NK-92 (cell line): Measurements from ENCODE around the gene ARHGAP30.
"Not testable (repeated sequence)": the region's sequence is repeated elsewhere in the genome, so short reads cannot be mapped to it uniquely, and the experiment has no call there.

Experiments used
- DNase-seq: peaks from one replicate; lab custom pipeline; 2025; ENCODE audit not compliant: unreplicated experiment; lab: John Stamatoyannopoulos, UW

ARHGAP30 gene

GRCh38 chr1:161045736-161046604 is 23.7 kb downstream of the ARHGAP30 start, which contains the start of gene USF1:
USF1 (minus strand) TSS chr1:161045977; CDS start chr1:161043275, 2,702 bp downstream.
- peak; percentile 56 for DNase-seq

DNA sequence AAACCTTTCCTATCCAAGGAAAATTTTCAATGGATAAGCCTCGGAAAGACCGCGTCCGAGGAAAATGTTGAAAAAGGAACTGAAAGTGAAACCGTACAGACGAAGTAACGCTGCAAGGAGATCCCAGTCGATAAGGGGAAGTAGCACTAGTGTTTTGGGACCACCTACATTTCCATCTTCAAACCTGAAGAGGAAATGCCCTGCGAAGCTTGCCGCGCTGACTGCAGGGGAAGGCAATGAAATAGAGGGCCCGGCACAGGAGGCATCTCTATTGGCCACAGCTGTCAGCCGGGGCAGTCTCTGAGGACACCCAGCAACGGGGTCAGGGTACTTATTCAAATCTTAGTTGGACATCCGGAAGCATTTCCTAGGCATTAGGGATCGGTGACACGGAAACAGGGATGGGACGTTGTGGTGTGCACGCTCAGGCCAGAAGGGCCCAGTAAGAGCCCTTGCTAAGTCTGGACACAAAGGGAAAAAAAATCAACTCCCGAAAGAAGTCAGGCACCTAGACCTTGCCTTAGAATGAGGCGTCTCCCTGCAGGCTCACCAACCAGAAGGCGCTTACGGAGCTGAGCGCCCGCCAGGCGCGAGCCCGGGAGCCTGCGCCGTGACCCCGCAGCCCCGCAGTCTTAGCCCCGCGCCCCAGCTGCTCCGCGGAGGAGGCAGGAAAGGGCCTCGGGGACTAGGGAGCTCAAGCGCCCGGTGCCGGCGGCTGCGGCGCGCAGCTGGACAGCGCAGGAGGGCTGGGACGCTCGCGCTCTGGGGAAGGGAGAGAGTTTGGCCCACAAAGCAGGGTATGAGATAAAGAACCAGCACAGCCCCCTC is 24.6 kb downstream of the ARHGAP30 start:
- DNase-seq: no peak

- no peak for DNase-seq
Measured at GRCh38 chr1:161044535-161044907, 25.2 kb downstream of the ARHGAP30 start.

GRCh38 chr1:161039546-161039945 is 30.1 kb downstream of the ARHGAP30 start:
- DNase-seq: no peak

DNA sequence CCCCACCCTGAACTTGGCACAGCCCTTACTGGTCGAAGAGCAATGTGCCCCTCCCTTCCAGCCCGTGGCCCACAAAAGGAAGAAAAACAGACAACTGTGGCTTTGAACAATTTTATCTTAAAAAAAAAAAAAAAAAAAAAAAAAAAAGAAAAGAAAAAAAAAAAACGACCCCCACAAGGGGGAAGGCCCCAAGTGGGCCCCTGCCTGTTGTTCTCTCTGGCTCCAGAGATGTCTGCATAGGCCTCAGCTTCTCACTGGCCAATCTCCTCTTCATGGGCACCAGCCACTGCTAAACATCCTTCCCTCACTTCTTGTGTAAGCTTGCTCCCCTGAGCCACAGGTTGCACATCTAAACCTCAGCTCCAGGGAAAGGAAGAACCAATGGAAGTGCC is 30.5 kb downstream of the ARHGAP30 start:
- DNase-seq: no peak

DNA sequence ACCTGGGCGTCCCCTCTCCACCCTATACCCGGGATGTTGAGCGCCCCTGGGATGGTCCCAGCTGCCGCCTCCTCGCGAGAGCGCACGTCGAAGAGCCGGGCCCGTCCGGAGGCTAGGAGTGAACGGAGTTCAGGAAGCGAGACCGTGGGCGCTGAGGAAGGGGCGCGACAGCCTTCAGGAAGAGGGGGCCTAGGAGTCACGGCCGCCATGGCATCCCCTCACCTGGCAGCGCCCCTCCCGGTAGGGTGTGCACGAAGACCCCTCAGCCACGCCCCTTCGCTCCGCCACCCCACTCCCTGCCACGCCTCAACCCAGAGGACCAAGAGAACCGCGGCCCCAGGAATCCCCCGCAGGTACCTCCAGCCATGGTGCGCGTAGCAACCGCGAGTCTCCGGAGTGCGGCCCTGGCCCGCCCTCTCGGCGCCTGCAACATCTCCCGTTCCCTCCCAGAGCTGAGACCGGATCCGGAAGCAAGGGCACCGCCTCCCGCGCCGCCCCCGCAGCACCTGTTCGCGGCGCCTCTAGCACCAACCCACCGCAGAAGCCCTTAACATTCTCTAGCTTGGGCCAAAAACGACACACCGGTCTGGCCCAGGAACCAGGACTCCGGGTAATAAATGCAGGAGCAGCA is 31.1 kb downstream of the ARHGAP30 start, which contains the start of gene TSTD1:
TSS of gene TSTD1 (minus strand) at position 442 of the 631 bp plus-strand sequence. CDS start at position 367, 75 bp downstream.
- DNase-seq: peak; percentile 32

GRCh38 chr1:161037661-161038522 is 31.8 kb downstream of the ARHGAP30 start:
- no peak for DNase-seq

DNA sequence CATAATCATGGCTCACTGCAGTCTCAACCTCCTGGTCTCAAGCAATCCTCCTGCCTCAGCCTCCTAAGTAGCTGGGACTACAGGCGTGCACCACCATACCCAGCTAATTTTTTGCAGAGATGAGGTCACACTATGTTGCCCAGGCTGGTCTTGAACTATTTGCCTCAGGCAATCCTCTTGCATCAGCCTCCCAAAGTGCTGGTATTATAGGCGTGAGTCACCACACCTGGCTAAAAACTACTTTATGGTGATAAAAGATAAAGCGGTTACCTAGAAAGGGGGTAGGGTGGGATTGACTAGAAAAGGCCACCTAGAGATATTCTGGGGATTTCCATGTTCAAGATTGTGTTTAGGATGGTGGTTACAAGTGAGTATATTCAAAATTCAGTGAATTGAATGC is 35.9 kb downstream of the ARHGAP30 start:
- DNase-seq: no peak

DNA sequence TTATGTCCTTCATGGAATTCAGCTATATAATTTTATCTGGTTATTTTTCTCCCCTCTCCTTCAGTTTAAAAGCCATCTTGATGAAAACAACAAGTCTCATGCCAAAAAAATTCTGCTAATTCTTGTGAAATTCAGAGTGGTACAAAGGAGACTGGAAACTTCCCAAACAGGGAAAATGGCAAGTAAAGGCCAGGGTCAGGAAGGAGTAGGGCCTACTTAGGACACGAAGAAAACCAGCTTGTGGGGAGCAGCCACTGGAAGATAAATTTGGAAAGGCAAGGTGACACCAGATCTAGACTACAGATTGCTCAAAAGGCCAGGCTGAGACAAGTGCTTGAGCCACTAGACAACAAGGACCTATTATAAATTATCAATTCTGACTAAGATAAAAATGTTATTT is 37.3 kb downstream of the ARHGAP30 start:
- DNase-seq: no peak

- no peak for DNase-seq
Measured at GRCh38 chr1:161031874-161032273, 37.8 kb downstream of the ARHGAP30 start.

DNA sequence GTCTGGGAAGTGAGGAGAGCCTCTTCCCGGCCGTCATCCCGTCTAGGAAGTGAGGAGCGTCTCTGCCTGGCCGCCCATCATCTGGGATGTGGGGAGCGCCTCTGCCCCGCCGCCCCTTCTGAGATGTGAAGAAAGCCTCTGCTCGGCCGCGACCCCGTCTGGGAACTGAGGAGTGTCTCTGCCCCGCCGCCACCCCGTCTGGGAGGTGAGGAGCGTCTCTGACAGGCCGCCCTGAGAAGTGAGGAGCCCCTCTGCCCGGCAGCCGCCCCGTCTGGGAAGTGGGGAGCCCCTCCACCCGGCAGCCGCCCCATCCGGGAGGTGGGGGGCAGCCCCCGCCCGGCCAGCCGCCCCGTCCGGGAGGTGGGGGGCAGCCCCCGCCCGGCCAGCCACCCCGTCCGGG is 40.2 kb downstream of the ARHGAP30 start:
- not testable (repeated sequence) for DNase-seq

- not testable (repeated sequence) for DNase-seq
Measured at GRCh38 chr1:161026954-161027353, 42.7 kb downstream of the ARHGAP30 start.

DNA sequence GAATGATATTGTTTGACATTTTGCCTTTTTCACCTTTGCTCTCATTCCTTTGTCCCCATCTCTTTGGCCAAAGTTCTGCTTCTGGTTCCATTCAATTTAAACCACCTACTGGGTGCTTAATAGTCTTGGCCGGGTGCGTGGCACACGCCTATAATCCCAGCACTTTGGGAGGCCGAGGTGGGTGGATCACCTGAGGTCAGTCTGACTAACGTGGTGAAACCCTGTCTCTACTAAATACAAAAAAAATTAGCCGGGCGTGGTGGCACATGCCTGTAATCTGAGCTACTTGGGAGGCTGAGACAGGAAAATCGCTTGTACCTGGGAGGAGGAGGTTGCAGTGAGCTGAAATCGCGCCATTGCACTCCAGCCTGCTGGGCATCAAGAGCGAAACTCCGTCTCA is 47.3 kb downstream of the ARHGAP30 start:
- not testable (repeated sequence) for DNase-seq

- DNase-seq: no peak
Measured at GRCh38 chr1:161021970-161022353, 47.7 kb downstream of the ARHGAP30 start.

DNA sequence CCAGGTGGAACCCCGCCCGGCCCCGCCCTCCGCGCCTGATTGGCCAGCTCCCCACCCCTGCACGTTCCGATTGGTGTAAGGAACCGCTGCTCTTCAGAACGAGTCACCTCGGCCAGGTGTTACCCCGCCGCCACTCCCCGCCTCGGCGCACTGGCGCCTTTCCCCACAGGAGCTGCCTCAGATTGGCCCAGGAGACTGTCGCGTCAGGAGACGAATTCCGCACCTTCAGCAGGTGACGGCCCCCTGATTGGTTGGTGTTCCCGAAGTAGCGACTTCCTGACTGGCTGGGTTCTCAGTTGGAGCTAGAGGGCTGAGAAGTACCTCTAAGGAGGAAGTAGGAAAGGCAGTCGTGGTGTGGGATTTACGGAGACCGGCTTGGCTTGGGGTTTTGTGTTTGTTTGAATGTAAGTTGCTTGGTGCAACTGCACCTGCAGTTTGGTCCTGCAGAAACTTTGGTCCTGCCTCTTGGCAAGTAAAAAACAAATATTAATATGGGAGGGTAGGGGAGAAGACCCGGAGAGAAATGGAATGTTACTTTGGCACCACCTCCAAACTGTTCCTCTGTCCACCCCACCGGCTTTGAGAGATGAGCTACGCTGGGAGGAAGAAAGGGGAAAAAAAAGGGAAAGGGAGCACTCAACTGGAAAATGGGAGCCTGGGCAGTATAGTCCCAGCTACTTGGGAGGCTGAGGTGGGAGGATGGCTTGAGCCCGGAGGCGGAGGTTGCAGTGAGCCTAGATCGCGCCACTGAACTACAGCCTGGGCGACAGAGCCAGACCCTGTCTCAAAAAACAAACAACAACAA is 48.3 kb downstream of the ARHGAP30 start:
- DNase-seq: peak; percentile 42

GRCh38 chr1:161020509-161021164 is 49.1 kb downstream of the ARHGAP30 start, which contains the start of gene F11R:
F11R (minus strand) TSS chr1:161021152; CDS start chr1:161021073, 79 bp downstream.
- DNase-seq: no peak

- no peak for DNase-seq
Measured at GRCh38 chr1:161019751-161020495, 49.8 kb downstream of the ARHGAP30 start.

DNA sequence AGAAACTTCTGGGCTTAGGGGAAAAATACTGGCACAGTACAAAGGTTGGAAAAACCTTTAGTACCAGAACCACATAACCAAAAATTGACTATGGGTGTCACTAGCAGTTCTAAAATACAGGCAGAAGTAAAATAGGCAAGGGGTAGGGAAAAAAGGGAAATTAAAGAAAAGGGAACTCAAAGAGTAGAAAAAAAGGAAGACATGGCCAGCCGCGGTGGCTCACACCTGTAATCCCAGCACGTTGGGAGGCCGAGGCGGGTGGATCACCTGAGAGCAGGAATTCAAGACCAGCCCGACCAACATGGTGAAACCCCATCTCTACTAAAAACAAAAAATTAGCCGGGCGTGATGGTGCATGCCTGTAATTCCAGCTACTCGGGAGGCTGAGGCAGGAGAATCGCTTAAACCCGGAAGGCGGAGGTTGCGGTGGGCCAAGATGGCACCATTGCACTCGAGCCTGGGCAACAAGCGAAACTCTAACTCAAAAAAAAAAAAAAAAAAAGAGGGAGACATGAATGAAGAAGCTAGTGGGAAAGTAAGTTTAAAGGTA is 50.5 kb downstream of the ARHGAP30 start:
- not testable (repeated sequence) for DNase-seq
